Adipose tissue (tissue), 3 donors: Measurements from ENCODE around the gene GATA5. TPM values are rescaled to one million over a fixed set of nuclear protein-coding genes. Genes with fewer than 3 reads are reported as not detected.

Source experiments
- H3K27ac ChIP-seq: one replicate; pipeline ENCODE4 v1.5.1; 2013; ENCODE audit warnings: low read depth, low read length
- WGBS, 3 donors: extraction: QIAGEN DNeasy Blood & Tissue Kit; methylation state at CpG; one replicate each; pipeline ENCODE4 v1.1.7; 2013; 5-methylcytosine and 5-hydroxymethylcytosine counted together
- polyA plus RNA-seq, 3 donors: library from polyadenylated mRNA; stranded (reverse); fragments of 200-250 nt; gene quantifications; one replicate each; pipeline ENCODE4 v1.2.3, GENCODE V29; 2013
- donor health status: healthy with polysubstance abuse.
- donor health status: Bipolar disorder and iron deficiency.
- donor health status: healthy.

GATA5 gene
- polyA plus RNA-seq, 3 donors: 0.02 to 0.67 (median 0.65) TPM

DNA sequence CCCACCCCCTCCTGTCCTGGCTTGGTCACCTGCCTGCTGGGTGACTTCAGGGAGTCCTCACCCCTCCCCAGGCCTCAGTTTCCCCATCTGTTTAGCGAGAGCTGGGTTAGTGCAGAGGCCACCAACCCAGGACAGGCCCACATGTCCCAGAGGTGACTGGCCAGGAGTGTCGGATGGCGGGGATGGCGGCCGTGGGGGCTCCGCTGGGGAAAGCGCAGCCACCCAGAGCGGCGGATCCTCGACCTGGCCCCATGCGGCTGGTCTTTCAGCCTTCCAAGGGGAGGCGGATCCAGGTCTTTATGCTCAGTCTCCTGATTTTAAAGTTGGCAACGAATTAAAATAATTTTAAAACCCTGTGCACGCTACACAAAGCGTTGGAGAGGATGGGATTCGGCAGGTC, 31.0 kb upstream of the GATA5 start:
- WGBS, 3 donors: 87 to 96% (median 94%) methylated on average over 16 of the region's 16 CpGs
- no peak overlapping the region for H3K27ac ChIP-seq

DNA sequence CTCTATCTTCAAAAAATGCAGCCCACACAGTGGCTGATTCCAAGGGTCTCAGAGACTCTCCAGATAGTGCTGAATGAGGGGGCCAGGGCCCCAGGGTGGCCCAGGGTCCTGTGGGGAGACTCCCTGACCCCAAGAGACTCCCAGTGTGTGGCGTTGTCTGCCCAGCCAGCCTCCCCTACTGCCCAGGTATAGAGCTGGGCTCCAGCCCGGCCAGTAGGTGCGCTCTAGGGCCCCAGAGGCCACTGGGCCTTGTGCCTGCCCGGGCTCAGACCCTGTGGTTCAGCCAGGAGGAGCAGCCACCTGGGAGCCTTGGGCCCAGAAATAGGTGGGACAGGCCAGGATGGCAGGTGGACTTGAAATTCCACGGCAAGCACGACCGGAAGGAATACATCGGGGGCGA, 30.3 kb upstream of the GATA5 start:
- no peak overlapping the region for H3K27ac ChIP-seq
- 72 to 82% (median 80%) methylated on average over 9 of the region's 9 CpGs for WGBS, 3 donors

DNA sequence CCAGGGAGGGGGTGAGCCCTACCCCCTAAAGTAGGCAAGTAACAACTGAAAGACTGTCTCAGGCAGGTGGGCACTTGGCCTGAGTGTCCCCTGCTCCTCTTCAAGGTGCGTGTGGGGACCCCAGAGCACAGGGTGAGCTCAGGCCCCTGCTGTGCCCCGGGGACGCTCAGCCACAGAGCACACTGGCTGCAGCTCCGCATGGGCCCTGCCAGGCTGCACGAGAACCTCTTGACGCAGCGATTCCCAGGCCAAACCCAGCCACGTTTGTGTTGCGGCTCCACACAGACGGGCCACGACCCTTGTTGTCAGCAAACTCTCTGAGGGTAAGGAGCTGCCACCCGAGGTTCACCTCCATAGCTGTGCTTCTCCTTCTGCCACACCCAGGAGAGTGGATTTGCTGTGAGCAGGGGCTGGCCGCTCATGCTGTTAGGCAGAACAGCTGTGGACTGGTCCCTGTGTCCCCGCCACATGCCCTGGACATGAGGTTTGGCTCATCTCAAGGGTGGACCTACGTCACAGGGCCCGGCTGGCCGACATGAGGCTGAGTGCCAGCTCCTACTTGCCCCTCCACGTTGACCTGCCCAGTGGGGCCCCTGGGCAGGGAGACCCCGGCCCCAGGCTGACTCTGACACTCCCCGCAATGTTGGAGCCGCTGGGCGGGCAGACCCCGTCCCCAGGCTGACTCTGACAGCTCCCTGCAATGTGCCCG, 29.7 kb upstream of the GATA5 start:
- H3K27ac ChIP-seq: no peak overlapping the region
- WGBS, 3 donors: 77 to 86% (median 85%) methylated on average over 24 of the region's 24 CpGs

DNA sequence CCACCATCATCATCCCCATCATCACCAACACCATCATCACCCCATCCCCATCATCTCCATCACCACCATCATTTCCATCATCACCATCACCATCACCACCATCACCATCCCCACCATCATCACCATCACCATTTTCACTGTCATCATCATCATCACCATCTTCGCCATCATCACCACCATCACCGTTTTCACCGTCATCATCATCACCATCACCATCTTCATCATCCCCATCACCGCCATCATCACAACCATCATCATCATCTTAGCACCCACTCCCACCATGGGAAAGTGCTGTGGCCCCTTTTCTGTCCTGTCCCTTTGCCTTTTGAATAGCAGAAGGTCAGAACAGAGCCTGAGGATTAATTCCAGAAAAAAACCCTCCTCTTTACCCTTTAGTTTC, 28.5 kb upstream of the GATA5 start:
- no peak overlapping the region for H3K27ac ChIP-seq
- WGBS, 3 donors: 95 to 97% (median 97%) methylated on average over 4 of the region's 4 CpGs

DNA sequence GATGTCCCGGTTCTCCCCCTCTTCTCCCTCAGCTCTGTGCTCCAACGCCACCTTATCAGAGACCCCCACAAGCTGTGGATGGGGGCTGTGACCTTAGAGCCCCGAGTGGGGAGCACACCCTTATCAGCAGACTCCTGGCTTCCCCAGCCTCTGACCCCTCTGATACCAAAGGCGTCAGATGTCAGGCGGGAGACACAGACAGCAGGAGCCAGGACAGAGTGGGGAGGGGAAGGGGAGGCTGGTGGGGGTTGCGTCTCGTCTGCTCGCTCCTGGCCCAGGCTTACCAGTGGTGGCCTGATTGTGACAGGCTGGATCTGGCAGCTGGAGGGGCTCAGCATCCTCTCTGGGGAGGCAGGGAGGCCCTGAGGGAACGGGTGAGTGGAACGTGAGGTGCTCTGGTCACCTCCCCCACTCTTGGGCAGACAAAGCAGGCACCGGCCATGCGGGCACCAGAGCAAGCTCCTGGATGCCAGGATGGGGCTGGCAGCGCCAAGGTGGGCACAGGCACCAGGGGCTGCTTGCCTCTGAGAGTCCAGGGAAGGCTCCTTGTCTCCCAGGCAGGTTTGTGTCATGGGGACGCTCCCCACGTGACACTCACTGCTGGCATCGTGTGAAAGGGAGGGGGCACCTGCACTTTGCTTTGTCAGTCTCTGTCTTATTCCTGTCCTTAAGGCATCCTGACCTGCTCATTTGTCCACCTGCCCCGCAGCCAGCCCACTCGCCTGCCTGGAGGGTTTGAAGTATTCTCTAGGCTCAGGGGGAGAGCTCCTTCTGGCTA, 27.8 kb upstream of the GATA5 start:
- 31 to 66% (median 65%) methylated on average over 17 to 18 of the region's 18 CpGs for WGBS, 3 donors

DNA sequence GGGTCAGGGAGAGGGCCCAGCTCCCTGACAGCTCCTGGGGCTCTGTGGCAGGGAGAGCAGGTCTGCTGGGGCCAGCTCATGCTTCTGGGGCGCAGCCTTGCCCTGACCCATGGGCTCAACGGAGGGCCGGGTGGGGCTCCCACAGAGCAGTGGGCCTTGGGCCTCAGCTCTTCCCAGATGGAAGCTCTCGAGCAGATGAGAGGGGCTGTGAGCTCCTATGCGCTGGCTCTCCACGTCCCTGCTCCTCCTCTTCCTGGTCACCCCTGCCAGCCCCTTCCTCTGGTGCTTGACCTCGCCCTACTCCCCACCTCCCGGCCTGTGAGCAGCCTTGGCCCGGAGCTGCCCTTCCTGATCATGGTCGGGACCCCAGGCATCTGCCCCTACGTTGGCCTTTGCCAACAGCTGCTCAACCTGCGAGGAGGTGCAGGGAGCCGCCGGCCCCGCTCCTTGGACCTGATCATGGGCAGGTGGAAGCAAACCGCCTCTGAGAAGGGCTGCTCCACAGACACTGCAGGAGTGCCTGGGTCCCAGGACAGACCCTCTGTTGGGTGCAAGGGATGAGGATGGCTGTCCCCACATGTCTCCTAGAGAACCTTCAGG, 26.8 kb upstream of the GATA5 start:
- H3K27ac ChIP-seq: no peak overlapping the region
- WGBS, 3 donors: 69 to 84% (median 79%) methylated on average over 15 to 16 of the region's 16 CpGs

More for the DNA sequence above, 27.8 kb upstream of the GATA5 start:
- no peak overlapping the region for H3K27ac ChIP-seq

DNA sequence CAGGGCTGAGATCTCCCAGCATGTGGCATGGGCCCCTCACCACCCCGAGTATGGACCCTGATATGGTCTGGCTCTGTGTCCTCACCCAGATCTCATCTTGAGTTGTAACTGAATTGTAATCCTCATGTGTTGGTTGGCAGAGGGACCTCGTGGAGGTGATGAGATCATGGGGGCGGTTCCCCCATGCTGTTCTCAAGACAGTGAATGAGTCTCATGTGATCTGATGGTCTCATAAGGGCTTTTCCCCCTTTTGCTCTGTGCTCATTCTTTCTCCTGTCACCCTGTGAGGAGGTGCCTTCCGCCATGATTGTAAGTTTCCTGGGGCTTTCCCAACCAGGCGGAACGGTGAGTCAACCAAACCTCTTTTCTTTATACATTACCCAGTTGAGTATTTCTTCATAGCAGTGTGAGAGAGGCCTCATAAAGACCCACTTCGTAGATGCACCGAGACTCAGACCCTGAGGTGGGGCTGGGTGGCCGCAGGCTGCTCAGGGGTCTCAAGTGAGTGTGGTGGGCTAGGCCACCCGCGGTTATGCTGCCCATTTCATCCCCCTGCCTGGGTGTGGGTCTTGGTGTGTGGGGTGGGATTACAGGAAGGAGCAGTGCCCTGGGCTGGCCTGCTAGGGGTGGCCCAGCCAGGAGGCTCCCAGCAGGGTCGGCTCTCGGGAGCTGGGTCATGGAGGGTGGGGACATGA, 26.2 kb upstream of the GATA5 start:
- H3K27ac ChIP-seq: no peak overlapping the region
- WGBS, 3 donors: 63 to 82% (median 69%) methylated on average over 13 of the region's 13 CpGs

DNA sequence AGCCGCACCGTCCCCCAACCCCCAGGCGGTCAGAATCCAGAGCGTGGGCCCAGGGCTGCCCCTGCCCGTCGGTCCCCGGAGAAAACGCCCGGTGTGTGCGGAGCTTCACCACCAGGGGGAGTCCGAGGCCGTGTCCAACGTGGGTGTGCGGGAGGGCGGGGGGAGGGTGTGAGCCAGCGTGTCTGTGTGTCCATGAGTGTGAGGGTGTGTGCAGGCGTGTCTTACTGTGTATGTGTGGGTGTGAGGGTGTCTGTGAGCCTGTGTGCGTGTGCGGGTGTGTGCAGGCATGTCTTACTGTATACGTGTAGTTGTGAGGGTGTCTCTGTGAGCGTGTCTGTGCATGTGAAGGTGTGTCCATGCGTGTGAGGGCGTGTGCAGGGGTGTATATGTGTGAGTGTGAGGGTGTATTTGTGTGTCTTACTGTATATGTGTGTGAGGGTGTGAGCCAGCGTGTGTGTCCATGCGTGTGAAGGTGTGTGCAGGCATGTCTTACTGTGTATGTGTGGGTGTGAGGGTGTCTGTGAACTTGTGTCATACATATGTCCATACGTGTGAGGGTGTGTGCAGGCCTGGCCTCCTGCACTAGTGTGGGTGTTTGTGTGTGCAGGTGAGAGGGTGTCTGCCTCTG, 24.6 kb upstream of the GATA5 start:
- WGBS, 3 donors: 22 to 26% (median 23%) methylated on average over 25 to 26 of the region's 26 CpGs
- no peak overlapping the region for H3K27ac ChIP-seq

DNA sequence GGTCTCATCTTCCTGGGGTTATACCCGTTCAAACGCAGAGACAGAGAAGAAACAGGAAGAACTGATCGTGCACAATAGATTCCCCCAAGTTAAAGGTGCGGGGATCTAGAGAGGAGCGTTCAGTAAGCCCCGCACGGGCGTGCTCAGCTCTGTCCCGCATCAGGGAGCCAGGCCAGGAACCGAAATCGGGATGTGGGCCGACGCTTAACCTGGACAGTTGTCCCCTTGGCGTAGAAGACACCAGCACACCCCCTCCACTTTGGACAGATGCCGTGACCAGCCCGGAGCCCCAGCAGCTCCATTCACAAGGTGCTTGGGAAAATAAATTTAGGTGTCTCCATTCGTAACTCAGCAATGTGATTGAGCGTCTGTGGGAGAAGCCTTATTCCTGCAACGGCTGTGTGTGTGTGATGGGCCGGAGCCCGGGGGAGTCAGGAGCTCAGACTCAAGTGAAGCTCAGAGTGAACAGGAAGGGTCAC, 24.0 kb upstream of the GATA5 start:
- WGBS, 3 donors: 55 to 61% (median 60%) methylated on average over 21 of the region's 21 CpGs

DNA sequence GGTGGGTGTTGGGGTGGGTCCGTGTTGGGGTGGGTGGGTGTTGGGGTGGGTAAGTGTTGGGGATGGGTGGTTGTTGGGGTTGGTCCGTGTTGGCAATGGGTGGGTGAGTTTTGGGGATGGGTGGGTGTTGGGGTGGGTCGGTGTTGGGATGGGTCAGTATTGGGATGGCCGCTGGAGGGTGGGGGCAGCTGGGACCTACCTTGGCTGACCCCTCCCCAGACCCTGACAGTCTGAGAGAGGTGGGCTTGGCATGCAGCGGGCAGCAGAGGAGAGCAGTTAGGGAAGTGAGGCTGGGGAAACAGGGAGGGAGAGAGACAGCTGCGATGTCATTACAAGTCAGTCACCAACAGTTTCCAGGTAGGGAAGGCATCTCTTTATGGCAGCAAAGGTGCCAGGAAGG, 23.1 kb upstream of the GATA5 start:
- WGBS, 3 donors: 81 to 94% (median 84%) methylated on average over 3 to 6 of the region's 6 CpGs

More for the DNA sequence above, 24.0 kb upstream of the GATA5 start:
- no peak overlapping the region for H3K27ac ChIP-seq

DNA sequence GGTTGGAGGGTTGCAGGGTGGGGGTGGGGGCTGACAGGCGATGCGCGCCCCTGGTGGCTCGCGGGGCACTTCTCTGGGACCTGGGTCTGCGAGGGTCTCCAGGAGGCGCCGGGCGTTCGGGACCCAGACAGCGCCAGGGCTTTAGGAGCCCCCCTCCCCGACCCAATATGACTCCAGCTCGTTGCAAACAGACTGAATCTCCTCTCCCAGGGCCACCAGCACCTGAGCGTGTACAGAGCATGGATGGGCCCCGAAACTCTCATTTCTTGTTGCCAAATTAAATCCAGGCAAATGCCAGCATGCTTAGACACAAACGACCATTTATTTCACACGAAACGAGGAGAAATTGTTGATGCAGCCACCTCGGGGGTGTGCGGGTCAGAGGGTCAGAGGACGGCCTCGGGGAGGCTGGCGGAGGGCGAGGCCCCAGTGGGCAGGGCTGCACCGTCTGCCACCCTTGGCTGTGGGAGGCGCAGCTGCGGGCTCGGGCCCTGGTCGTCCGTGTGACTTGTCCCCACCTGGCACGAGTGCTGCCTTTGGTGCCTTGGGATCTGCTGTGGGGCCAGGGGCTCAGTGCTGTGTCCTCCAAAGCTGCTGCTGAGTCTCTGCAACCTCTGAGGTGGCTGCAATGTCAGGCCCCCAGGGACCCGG, 20.9 kb upstream of the GATA5 start:
- no peak overlapping the region for H3K27ac ChIP-seq
- WGBS, 3 donors: 19 to 34% (median 31%) methylated on average over 32 of the region's 32 CpGs

More for the DNA sequence above, 23.1 kb upstream of the GATA5 start:
- no peak overlapping the region for H3K27ac ChIP-seq

DNA sequence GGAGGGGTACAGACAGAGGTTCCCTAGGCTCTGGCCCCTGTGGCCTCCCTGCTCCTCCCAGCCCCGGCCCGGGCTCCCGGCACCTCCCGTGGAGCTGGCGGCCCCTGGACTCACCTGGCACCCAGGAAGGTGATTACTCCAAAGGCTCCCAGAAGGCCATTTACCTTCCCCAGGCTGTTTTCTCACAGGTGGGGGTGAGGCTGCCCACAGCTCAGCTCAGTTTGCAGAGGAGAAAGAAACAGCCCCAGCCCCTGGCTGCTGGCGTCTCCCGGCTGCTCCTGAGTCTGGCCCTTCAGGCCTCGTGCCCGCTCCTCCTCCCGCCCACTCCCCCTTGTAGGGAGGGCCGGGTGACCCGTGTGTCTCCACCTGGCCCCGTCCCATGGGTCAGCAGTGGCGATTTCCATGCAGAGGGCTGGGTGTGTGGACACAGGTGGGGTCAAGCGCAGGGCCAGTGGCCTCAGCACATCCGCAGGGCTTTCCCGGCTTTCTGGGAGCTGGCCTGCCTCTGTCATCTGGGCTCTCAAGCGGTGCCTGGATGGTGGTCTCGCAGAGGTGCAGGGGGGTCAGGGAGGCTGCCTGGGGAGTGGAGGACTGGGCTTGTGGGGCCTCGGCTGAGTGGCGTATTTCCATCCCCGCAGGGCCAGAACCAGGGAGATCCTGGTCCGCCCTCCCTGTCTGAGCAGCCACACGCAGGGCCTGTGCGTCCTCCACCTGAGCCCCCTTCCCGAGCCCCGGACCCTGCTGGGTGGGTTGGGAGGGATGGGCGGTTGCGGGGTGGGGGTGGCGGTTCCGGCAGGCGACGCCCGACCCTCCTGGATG, 20.2 kb upstream of the GATA5 start:
- WGBS, 3 donors: 33 to 51% (median 46%) methylated on average over 23 to 34 of the region's 34 CpGs
- H3K27ac ChIP-seq: no peak overlapping the region

DNA sequence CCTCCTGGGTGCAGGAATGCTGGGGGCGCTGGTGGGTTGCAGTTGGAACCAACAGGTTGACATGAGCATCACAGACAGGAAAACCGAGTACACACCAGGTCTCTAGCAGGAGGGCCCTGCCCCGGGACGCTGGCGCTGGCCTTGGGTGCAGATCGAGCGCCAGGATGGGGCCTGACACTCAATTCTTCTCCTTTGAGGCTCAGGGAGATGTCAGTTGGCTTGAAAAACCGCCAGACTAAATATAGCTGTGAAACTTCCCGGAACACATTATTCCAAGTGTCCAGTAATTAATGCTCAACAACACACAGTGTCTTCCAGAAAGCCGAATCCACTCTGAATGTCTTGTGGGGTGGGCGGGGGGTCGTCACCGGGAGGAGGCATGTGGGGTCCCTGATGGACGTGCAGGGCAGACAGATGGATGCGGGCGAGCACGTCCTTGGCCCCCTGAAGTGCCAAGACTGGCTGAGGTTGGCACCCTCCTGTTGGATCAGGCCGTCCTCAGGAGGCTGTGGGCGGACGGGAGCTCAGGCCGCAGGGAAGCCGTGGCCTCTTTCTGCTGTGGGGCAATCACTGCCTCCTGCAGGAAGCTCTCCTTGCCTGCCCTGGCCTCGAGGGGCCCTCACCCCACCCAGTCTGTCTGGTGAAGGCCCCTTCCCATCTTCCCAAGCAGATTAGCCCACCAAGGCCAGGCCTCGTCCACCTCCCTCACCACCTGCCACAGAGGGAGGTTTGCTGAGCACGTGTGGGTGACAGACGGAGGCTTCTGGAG, 19.4 kb upstream of the GATA5 start:
- 59 to 78% (median 66%) methylated on average over 26 of the region's 26 CpGs for WGBS, 3 donors
- no peak overlapping the region for H3K27ac ChIP-seq

DNA sequence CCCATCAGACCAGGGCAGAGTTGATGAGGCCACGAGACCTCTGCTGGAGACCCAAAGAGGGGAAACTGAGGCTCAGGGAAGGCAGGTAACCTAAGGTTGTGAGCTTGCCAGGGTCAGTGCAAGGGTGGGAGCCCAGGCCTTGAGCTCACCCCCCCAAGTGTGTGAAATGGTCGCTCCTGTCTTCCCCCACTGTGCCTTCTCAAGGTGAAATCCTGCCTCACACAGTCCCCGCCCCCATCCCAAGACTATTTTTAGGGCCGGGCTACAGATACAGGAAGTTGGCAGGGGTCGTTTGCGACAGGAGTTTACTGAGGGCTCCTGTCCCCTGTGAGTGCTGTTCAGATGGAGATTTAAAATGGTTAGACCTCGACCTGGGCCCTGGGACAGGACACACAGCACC, 18.7 kb upstream of the GATA5 start:
- 29 to 45% (median 36%) methylated on average over 7 of the region's 7 CpGs for WGBS, 3 donors
- no peak overlapping the region for H3K27ac ChIP-seq

DNA sequence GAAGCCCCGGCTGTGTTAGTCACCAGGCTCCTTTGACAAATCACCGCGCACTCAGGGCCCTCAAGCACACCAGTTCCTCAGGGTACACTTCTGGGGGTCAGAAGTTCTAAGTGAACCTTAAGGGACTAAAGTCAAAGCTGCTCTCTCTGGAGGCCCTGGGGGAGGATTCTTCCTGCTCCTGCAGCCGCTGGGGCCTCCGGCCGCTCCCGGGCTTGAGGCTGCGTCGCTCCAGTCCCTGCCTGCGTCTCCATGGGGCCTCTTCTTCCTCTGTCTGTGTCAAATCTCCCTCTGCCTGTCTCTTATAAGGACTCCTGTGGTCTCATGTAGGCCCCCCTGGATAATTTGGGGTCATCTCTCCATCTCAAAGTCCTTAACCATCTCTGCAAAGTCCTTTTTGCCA, 18.1 kb upstream of the GATA5 start:
- no peak overlapping the region for H3K27ac ChIP-seq
- WGBS, 3 donors: 91 to 99% (median 94%) methylated on average over 10 of the region's 10 CpGs

DNA sequence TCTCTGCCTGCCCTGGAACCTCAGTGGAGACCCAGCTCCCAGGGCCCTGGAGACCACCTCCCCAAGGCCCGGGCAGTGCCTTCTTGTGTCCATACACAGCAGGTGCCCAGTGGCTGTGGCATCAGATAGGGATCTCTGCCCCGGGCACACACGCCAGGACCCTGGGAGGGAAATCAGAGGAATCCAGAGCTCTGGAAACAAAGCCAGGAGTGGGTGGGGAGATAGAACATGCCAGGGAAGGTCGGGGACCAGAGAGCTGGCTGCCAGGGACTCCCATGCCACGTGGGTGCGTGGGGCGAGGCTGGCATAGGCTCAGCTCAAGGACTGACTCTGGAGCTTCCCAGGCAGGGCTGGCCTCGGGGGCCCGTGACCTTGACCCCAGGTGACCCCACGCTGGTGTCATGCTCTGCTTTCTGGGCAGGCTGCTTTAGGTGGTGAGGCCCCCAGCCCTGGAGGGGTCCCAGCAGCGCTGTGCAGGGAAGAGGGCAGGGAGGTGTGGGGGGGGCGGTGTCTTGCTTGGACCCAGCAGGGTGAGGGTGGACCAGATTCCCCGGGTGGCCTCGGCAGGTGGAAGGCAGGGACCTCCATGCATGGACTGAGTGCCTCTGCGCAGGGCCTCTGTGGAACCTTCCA, 17.6 kb upstream of the GATA5 start:
- H3K27ac ChIP-seq: no peak overlapping the region
- 44 to 86% (median 85%) methylated on average over 15 of the region's 15 CpGs for WGBS, 3 donors
